OCI-LY7 (cell line): ENCODE data around the gene EEPD1. TPM values are rescaled to one million over a fixed set of nuclear protein-coding genes. Genes with fewer than 3 reads are reported as not detected.

Experiments used
- BruUV-seq: library from RNA; stranded (reverse); fragments of 400-500 nt; replicated peaks from 2 replicates; lab custom pipeline; 2021; lab: Mats Ljungman, UMichigan
- CTCF ChIA-PET: fragments of 300-600 bp; sonication (Branson Sonifier 250); formaldehyde crosslinking; loops from one replicate; lab custom pipeline; 2022; ENCODE audit warnings: antibody characterized with exemption; ENCODE audit not compliant: unreplicated experiment; lab: Charles Lee
- POLR2A ChIA-PET: fragments of 300-600 bp; sonication (Branson Sonifier 250); formaldehyde crosslinking; loops from one replicate; lab custom pipeline; 2022; ENCODE audit warnings: antibody characterized with exemption; lab: Charles Lee
- DNase-seq: peaks from one replicate; pipeline ENCODE4 v3.0.0-alpha.2; 2015; ENCODE audit warnings: low spot score
- H2AFZ ChIP-seq: fragments of 200-600 bp; sonication (generic), shearing (Covaris generic); 2 replicates; pipeline ENCODE4 v1.6.1; 2014; ENCODE audit warnings: mild to moderate bottlenecking, antibody characterized with exemption, low read length, moderate library complexity
- H3K27ac ChIP-seq: fragments of 200-600 bp; sonication (generic); 2 replicates; pipeline ENCODE4 v1.5.1; 2014; ENCODE audit warnings: mixed run types, low read depth, mild to moderate bottlenecking, moderate library complexity, low read length, inconsistent platforms; ENCODE audit not compliant: poor library complexity, severe bottlenecking
- H3K36me3 ChIP-seq: fragments of 200-600 bp; sonication (generic); 2 replicates; pipeline ENCODE4 v1.6.1; 2014; ENCODE audit warnings: mild to moderate bottlenecking, antibody characterized with exemption, low read length, moderate library complexity, mixed read lengths; ENCODE audit not compliant: insufficient read depth
- H3K4me1 ChIP-seq: fragments of 200-600 bp; sonication (generic); 2 replicates; pipeline ENCODE4 v1.5.1; 2014; ENCODE audit warnings: mild to moderate bottlenecking, low read length; ENCODE audit not compliant: insufficient read depth, poor library complexity, severe bottlenecking
- H3K4me2 ChIP-seq: fragments of 200-600 bp; sonication (generic); 2 replicates; pipeline ENCODE4 v1.6.1; 2014; ENCODE audit warnings: mild to moderate bottlenecking, low read length
- H3K4me3 ChIP-seq: fragments of 200-600 bp; sonication (generic); 2 replicates; pipeline ENCODE4 v1.5.1; 2014; ENCODE audit warnings: mild to moderate bottlenecking, low read depth, low read length; ENCODE audit not compliant: poor library complexity, severe bottlenecking
- H3K79me2 ChIP-seq: fragments of 200-600 bp; sonication (generic); 2 replicates; pipeline ENCODE4 v1.6.1; 2016; ENCODE audit warnings: low read depth, mild to moderate bottlenecking, low read length, moderate library complexity, mixed read lengths; ENCODE audit not compliant: insufficient read depth
- H3K9me2 ChIP-seq: fragments of 200-600 bp; sonication (generic); 2 replicates; pipeline ENCODE4 v1.6.1; 2016; ENCODE audit warnings: mild to moderate bottlenecking, low read length, mixed read lengths; ENCODE audit not compliant: insufficient read depth
- H3K9me3 ChIP-seq: fragments of 200-600 bp; sonication (generic); 2 replicates; pipeline ENCODE4 v1.6.1; 2014; ENCODE audit warnings: mild to moderate bottlenecking, mixed run types, low read length, mixed read lengths
- H4K20me1 ChIP-seq: fragments of 200-600 bp; sonication (generic); 2 replicates; pipeline ENCODE4 v1.6.1; 2014; ENCODE audit warnings: mild to moderate bottlenecking, antibody characterized with exemption, low read length, moderate library complexity, mixed read lengths; ENCODE audit not compliant: insufficient read depth
- EZH2phosphoT487 ChIP-seq: fragments of 200-600 bp; sonication (generic); IDR thresholded peaks from 2 replicates; pipeline ENCODE4 v1.6.1; 2018; ENCODE audit warnings: low read depth, borderline replicate concordance, mild to moderate bottlenecking, mixed run types, antibody characterized with exemption, low read length, moderate library complexity, mixed read lengths
- intact Hi-C: fragments of 100-400 bp; cut with micrococcal nuclease; formaldehyde crosslinking; loops from one replicate; pipeline ENCODE4 v1.10.0; 2022; ENCODE audit not compliant: unreplicated experiment
- total RNA-seq, 2 experiments: library from RNA; depleted of rRNA in 1 of 2; stranded (reverse); fragments of >200 nt in 1 of 2; shearing (Covaris generic) in 1 of 2; gene quantifications; 2 replicates each; pipeline ENCODE4 v1.2.3, GENCODE V29; 2014 to 2022
- TF ChIP-seq, protein P1 (sequence below): fragments of 200-600 bp; sonication (generic); conservative IDR thresholded peaks from 2 replicates; pipeline ENCODE4 v1.5.1; 2014; ENCODE audit warnings: mild to moderate bottlenecking, antibody characterized with exemption, low read length, moderate library complexity, mixed read lengths

The EEPD1 gene
- total RNA-seq, 2 experiments from 2014 or later = 1.7 to 8.1 TPM

DNA sequence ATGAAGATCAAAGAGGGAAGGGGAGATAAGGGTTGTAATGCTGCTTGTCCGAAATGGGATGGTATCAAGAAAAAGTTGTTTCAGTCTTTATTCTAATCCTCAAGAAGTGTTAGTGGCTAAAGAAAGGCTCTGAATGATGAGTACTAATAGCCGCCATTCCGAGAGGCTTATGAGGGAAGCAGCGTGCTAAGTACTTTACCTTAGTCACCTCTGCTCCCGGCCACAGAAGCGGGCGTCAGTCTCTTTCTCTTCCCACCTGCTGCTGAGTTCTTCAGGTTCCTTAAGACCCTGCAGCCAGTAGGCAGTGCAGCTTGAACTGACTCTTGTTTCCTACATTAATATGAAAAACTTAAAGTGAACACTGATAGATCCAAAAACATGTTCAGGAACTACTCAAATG, 73.1 kb downstream of the EEPD1 start:
- Histone ChIP-seq H3K4me2 (no peak overlapping the region), H4K20me1 (no peaks in the 10 kb centered on the region), H3K4me1 (no peaks in the 10 kb centered on the region), H3K9me3 (no peaks in the 10 kb centered on the region), H3K79me2 (no peaks in the 10 kb centered on the region), H2AFZ (no peak overlapping the region), H3K36me3 (no peaks in the 10 kb centered on the region), H3K27ac (no peak overlapping the region), H3K9me2 (no peaks in the 10 kb centered on the region), H3K4me3 (no peak overlapping the region)
- CTCF ChIA-PET = no interaction called here
- BruUV-seq = no TSS peak
- POLR2A ChIA-PET = no interaction called here
- TF ChIP-seq, protein P1, sequence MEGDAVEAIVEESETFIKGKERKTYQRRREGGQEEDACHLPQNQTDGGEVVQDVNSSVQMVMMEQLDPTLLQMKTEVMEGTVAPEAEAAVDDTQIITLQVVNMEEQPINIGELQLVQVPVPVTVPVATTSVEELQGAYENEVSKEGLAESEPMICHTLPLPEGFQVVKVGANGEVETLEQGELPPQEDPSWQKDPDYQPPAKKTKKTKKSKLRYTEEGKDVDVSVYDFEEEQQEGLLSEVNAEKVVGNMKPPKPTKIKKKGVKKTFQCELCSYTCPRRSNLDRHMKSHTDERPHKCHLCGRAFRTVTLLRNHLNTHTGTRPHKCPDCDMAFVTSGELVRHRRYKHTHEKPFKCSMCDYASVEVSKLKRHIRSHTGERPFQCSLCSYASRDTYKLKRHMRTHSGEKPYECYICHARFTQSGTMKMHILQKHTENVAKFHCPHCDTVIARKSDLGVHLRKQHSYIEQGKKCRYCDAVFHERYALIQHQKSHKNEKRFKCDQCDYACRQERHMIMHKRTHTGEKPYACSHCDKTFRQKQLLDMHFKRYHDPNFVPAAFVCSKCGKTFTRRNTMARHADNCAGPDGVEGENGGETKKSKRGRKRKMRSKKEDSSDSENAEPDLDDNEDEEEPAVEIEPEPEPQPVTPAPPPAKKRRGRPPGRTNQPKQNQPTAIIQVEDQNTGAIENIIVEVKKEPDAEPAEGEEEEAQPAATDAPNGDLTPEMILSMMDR = no peak
- TF ChIP-seq EZH2phosphoT487 = no peak
- intact Hi-C loops = no loop called here
- no peak for DNase-seq

DNA sequence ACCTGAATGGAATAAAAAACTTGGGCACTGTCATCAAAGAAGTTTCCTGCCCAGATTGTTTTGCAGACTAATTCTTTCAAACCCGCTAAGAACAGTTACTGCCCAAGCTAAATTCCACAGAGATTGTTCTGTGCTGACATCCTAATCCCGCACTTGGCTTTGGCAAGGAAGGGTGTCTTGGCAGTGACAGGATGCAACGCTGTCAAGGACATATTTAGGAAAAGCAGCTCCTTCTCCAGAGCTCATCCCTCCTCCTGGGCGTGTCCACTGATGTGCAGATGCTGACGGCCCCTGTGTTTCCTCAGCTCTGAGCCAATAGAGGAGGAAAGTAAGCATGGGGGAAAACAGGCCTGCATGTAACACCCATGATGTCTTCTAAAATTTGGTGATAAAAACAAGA, 74.2 kb downstream of the EEPD1 start:
- H3K4me1 ChIP-seq = no peaks in the 10 kb centered on the region
- H2AFZ ChIP-seq = no peak overlapping the region
- no peak overlapping the region for H3K4me3 ChIP-seq
- DNase-seq = no peak
- intact Hi-C loops = no loop called here
- TF ChIP-seq EZH2phosphoT487 = no peak
- TF ChIP-seq, protein P1 = no peak
- H3K9me2 ChIP-seq = no peaks in the 10 kb centered on the region
- H3K36me3 ChIP-seq = no peaks in the 10 kb centered on the region
- no peaks in the 10 kb centered on the region for H4K20me1 ChIP-seq
- H3K9me3 ChIP-seq = no peaks in the 10 kb centered on the region
- no peak overlapping the region for H3K27ac ChIP-seq
- no TSS peak for BruUV-seq
- POLR2A ChIA-PET = no interaction called here
- no peak overlapping the region for H3K4me2 ChIP-seq
- CTCF ChIA-PET = no interaction called here
- no peaks in the 10 kb centered on the region for H3K79me2 ChIP-seq

DNA sequence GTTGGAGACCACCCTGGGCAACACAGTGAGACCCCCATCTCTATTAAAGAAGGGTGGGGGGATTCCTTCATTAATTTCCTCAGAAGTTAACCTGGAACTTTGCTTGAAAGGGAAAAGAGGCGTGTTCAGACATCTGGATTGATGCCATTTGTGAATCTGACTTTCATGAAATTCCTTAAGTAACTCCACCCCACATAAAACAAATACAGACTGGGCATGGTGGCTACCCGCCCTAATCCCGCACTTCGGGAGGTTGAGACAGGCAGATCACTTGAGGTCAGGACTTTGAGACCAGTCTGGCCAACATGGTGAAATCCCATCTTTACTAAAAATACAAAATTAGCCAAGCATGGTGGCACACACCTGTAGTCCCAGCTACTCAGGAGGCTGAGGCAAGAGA, 75.0 kb downstream of the EEPD1 start:
- Histone ChIP-seq H3K27ac (no peak overlapping the region), H3K9me2 (no peaks in the 10 kb centered on the region), H3K4me1 (no peaks in the 10 kb centered on the region), H3K9me3 (no peaks in the 10 kb centered on the region), H4K20me1 (no peaks in the 10 kb centered on the region), H2AFZ (no peak overlapping the region), H3K36me3 (no peaks in the 10 kb centered on the region), H3K4me3 (no peak overlapping the region), H3K79me2 (no peaks in the 10 kb centered on the region), H3K4me2 (no peak overlapping the region)
- TF ChIP-seq, protein P1 = no peak
- no peak for TF ChIP-seq EZH2phosphoT487
- POLR2A ChIA-PET = interaction anchor here (0.7 kb wide), 1 partner anchor 38 kb away, joined by 4 read pairs; no protein-coding TSS in a partner anchor
- intact Hi-C loops = no loop called here
- no TSS peak for BruUV-seq
- CTCF ChIA-PET = no interaction called here
- no peak for DNase-seq
